ENCODE measurements around the gene TMEM45A.
"Not testable (repeated sequence)": the region's sequence is repeated elsewhere in the genome, so short reads cannot be mapped to it uniquely, and the experiment has no call there.

Gene TMEM45A

GRCh38 chr3:100536093-100536492, 43.7 kb downstream of the TMEM45A start:
- DNase-seq, result no peak

DNA sequence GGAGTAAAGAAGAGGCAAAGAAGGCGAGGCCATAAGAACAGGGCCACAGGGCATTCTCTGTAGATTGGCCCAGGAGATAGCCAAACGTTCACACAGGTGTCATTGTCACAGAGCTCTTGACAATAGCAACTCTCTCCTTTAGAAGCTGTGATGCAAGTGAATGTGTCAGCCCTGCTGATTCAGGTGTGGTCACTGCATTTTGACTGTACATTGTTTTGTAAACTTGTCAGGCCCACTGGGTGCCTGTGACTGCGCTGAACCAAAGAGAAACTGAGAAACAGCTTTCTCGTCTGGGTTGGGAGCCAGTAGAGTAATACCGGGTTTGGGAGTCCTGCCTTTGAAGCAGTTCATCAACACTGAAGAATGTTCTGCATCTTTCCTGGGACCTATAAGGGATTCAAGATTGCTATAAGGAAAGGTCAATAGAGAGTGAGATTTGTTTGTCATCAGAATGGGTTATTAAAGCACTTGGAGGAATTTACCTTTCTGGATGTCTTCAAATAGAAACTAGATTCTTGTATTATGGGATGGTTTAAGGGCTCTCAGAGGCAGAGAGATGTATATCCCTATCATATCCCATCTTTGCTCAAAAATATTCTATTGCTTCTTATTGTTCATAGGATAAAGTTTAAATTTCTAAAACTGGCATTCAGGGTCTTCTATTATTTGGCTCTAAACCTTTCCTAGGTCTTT, 45.4 kb downstream of the TMEM45A start:
- DNase-seq, result no peak

DNA sequence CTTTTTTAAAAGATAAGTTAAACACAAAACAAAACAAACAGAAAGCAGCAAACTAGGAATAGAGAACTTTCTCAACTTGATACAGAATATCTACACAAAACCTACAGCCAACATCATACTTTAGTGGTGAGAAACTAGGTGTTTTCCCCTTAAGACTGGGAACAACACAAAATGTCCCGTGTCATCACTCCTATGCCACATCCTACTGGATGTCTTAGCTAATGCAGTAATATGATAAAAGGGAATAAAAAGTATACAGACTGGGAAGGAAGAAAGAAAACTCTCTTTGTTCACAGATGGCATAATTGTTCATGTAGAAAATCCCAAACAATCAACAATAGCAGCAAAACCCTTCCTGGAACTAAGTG, 45.9 kb downstream of the TMEM45A start:
- no peak for DNase-seq

- DNase-seq, result no peak
Observed at GRCh38 chr3:100540791-100541334, 48.4 kb downstream of the TMEM45A start.

DNA sequence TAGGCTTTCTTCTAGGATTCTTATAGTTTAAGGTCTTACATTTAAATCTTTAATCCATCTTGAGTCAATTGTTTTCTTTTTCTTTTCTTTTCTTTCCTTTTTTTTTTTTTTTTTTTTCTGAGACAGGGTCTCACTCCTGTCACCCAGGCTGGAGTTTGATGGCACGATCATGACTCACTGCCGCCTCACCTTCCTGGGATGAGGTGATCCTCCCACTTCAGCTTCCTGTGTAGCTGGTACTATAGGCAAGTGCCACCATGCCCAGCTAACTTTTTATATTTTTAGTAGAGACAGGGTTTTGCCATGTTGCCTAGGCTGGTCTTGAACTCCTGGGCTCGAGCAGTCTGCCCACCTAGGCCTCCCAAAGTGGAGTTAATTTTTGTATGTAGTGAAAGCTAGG, 49.0 kb downstream of the TMEM45A start:
- DNase-seq, result not testable (repeated sequence)

GRCh38 chr3:100545371-100545770, 53.0 kb downstream of the TMEM45A start:
- no peak for DNase-seq

DNA sequence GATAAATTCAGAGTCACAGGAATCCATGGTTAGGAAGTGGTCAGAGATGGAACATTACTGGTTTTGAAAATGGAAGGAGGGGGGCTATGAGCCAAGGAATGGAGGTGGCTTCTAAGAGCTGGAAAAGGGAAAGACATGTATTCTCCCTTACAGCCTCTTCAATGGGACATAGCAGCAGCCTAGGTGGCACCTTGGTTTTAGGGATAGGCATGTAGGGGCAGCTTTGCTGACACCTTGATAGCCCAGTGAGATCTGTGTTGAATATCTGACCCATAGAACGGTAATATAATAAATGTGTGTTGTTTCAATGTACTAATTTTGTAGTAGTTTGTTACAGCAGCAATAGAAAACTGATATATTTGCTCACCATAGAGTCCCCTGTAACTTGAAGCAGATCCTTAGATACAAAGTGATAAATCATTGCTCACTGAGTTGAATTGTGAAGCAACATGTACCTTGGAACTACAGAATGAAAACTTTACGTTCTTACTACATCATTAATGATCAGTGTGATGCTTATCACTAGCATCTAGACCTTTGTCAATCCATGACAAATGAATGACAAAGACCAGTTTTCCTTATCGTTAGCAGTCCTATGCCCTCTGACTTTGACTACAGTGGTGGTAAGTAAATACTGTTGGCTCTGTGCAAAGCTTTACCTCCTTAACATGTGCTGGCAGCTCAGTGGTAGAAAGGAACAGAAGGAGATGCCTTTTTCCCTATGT, 53.8 kb downstream of the TMEM45A start:
- no peak for DNase-seq

- no peak for DNase-seq
Observed at GRCh38 chr3:100548053-100548452, 55.6 kb downstream of the TMEM45A start.

- DNase-seq, result no peak
Observed at GRCh38 chr3:100553618-100554372, 61.4 kb downstream of the TMEM45A start.

DNA sequence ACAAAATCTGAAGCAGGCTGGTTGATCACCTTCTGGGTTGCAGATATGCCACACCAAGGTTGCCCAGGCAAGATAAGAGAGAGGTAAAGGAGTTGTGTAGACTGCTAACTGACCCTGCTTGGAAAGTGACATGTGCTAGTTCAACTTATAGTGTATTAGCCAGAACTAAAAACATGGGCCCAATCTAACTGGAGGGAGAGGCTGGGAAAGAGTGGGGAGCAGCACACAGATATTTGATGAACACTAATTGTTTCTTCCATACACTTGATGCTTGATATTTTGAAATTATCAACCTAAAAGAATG, 61.9 kb downstream of the TMEM45A start:
- no peak for DNase-seq

DNA sequence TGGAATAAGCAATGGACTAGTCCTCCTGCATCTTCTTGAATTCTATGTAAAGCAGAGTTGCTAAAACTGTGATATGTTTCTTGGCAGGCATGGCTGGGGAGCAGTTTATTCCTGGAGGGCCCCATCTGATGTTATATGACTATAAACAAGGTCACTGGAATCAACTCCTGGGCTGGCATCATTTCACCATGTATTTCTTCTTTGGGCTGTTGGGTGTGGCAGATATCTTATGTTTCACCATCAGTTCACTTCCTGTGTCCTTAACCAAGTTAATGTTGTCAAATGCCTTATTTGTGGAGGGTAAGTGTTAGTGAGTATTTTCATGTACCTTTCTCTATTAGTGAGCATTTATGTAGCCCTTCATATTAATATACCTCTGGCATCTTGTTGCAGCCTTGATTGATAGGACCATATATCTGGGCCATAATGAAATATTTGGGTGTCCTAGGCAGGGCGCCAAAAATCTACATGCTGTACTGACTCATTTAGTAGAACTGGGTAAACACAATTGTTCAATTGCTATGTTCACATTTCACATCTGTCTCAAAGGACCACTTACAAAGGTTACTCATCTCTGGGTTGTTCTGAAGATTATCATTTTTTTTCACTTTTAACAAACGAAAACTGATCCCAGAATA, 64.4 kb downstream of the TMEM45A start:
- no peak for DNase-seq

- DNase-seq, result no peak
Observed at GRCh38 chr3:100558233-100558632, 65.8 kb downstream of the TMEM45A start.

GRCh38 chr3:100560426-100560825, 68.0 kb downstream of the TMEM45A start:
- no peak for DNase-seq

GRCh38 chr3:100561459-100562158, 69.2 kb downstream of the TMEM45A start:
- DNase-seq, result no peak

DNA sequence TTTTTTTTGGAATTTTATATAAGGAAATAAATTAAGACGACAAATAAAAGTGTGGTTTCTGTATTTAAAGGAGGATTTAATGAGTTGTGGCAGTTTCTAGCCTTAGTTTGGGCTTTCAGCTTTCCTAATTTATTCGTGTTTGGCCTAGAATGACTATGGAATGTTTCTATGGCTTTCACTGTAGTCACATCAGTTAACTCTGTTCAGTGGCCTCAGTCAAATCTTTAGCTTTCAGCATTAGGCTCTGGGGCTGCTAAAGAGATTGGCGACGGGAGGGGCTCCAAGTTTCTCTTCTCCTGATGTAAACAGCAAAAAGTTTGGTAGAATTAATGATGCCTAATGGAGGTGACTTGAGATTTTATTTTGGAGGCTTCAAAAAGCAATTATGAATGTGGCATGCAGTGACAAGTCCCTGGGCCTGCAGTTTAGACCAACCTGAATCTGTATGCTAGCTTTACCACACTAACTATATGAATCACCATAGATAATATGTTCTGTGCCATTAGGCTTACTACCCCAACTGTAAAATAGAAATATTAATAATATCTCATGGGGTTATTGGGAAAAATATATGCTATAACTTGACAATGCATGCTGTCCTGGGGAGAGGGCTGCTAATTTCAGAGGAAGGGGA, 69.9 kb downstream of the TMEM45A start:
- DNase-seq, result no peak

GRCh38 chr3:100563228-100563627, 70.8 kb downstream of the TMEM45A start:
- no peak for DNase-seq

GRCh38 chr3:100563652-100564211, 71.3 kb downstream of the TMEM45A start:
- DNase-seq, result no peak

DNA sequence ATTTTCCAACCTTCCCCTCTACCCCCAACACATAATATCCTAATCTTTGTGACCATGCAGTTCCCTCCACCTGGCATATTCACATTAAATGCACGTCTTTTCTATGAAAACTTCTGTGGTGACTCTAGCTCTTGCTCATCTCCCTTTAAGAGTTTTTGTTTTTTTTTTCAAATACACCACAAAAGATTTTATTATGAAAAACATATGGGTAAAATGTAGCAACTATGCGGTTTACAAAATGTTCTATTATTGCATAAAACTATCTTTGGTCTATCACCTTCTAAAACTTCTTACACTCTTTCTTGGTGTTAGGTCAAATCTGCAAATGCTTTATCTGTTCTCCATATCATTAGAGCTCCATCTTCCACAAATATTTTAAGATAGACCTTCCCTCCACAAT, 78.4 kb downstream of the TMEM45A start:
- DNase-seq, result no peak

GRCh38 chr3:100574536-100574935, 82.1 kb downstream of the TMEM45A start:
- DNase-seq, result no peak

DNA sequence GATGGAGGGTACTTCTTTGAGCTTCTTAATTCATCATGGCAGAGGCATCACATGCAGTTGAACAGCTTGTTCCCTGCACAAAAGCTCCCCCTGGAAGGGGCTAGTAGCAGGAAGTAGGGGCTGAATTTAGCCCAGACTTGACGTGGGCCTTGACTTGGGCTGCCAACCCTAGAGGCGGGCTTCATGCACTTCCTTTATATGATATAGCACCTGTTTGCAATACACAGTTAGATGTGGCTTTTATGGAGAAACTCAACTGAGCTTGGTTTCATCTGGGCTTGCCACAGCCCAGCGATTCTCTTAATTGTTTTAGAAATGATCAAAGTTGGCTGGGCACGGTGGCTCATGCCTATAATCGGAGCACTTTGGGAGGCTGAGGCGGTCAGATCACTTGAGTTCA, 83.3 kb downstream of the TMEM45A start:
- no peak for DNase-seq

- DNase-seq, result no peak
Observed at GRCh38 chr3:100577382-100578008, 85.1 kb downstream of the TMEM45A start.
